ENCODE results near the gene ATG5.

- TF ChIP-seq CTCF (IDR thresholded peaks at IDR 0.05; ENCODE audit: insufficient read depth, low read depth, low read length) (no peak), EZH2 (IDR thresholded peaks at IDR 0.05; ENCODE audit: insufficient read depth, low read length) (no peak)
Observed at GRCh38 chr6:106359959-106360409, 34.4 kb upstream of the ATG5 start.
